NAMALWA (cell line): ENCODE measurements around the gene SPAG7.

Experiments used
- DNase-seq: peaks from one replicate; pipeline ENCODE4 v3.0.0-alpha.2; 2015; ENCODE audit warnings: low spot score

Gene SPAG7

DNA sequence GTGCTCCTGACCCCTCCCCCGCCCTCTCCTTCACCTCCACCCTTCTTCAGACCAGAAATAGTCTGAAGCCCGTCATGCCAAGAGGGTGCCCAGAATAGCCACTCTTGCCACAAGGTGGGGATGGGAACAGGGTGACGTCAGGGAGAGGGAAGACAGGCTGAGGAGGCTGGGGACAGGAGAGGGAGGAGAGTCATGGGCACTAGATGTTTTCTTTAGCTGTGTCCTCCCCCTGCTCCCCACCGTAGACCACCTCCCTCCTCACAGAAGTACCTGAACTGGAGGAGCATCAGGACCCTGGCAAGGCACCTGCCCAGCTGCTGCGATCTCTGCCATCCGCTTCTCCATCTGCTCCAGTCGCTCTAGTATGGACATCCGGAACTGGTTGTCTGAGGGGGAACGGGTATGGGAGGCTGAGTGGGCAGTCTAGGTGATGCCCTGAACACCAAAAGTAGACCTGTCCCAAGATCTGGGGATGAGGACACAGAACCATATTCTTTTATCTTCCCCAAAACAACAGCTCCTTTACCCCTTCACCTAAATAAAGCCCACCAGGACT, 6.6 kb upstream of the SPAG7 start:
- no peak for DNase-seq

DNA sequence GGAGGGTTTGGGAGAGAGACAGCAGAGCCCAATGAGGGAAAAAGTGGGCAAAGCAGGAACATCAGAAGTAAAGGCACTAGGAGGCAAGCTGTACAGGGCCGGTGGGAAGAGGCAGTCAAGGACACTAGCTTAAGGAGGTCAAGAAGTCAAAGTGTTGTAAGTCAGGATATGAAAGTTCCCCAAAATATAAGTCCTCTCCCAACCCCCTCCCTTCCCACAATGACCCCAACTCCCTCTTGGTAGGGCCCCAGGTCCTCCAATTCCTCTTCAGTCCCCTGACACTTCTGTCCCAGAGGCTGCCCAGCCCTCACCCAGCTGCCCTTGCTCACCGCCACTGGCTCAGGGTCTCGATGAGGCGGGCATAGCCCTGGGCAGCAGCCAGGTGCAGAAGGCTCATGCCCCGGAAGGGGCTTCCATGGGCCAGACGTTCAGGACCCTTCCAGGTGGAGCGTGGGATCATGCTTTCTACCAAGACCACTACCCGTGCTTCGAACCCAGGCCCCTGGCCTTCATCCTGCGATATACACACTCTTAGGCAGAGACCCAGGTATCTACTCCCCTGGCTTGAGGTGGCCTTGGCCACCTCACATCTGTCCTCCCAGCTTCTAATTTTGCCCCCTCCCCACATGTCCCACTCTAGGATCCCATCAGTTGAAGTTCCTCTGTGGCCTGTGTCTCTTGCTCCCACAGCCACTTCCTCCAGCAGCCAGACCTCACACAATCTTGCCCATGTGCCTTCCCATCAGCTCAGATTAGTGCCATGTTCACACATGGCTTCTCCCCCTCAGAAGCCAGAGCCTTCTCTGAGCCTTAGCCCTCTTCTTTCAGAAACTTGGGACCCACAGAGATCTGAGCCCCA, 5.9 kb upstream of the SPAG7 start:
- no peak for DNase-seq

DNA sequence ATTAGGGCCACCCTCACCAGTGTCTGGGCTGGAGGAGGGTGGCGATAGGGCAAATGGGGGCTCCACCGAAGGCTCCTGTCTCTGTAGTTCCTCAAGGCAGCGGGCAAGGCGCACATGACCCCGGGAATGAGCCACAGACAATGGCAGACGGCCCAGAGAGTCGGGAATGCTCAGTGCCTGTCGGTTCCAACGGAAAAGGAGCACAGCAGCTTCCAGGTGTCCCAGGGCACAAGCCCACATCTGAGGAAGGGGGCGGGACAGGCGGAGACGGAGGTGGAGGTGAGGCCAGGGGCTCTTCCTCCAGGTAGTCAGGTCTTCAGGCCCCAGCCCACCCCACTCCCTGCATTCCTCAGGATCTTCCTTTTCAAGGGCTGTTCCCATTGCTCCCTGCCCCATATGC, 5.1 kb upstream of the SPAG7 start:
- no peak for DNase-seq

DNA sequence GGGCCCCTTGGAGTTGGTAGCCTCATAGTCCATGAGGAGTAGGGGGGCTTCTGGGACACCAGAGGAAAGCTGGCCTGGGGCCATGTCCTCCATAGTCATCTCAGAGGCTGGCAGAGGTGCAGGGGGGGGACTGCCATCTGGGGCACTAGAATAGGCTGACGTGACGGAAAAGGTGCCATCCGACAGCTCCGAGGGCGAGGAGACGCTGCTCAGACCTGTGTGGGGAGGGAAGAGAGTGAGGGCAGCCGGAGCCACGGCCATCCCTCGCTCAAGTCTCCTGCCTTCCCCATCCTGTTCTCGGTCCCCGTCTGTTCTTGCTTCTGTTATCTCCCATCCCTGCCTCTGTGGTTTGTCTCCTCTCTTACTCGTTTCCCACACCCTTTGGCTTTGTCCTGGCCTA, 4.7 kb upstream of the SPAG7 start:
- DNase-seq, result no peak

DNA sequence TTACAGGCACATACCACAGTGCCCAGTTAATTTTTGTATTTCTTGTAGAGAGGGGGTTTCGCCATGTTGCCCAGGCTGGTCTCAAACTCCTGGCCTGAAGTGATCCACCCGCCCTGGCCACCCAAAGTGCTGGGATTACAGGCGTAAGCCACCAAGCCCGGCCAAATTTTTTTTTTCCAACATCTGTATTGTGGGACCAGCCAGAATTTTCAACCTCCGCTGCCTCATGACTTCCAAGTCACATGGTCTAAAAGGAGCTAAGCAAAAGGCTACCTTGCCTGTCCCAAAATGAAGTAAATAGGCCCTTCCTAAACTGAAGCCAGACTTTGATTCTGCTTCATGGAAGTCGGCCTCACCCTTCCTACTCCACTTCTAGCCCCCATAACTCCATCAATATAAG, 4.2 kb upstream of the SPAG7 start:
- DNase-seq, result no peak

DNA sequence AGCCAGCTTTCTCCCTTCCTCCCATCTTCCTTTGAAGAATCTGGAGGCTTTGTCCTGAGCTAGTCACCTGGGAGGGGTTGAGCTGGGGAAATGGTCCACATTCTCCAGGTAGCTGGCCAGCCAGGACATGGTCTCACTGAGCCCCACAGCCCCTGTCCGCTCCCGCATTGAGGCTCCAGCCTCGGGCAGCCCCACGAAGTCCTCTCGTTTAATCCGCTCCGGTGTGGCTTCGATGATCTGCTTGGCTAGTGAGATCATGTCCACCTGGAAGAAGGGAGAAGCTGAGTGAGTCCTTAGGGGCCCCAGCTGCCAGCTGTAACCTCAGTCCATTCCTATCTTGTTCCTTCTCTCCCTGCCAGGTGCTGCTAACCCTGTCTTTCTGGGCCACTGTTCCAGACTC, 2.7 kb upstream of the SPAG7 start:
- no peak for DNase-seq

DNA sequence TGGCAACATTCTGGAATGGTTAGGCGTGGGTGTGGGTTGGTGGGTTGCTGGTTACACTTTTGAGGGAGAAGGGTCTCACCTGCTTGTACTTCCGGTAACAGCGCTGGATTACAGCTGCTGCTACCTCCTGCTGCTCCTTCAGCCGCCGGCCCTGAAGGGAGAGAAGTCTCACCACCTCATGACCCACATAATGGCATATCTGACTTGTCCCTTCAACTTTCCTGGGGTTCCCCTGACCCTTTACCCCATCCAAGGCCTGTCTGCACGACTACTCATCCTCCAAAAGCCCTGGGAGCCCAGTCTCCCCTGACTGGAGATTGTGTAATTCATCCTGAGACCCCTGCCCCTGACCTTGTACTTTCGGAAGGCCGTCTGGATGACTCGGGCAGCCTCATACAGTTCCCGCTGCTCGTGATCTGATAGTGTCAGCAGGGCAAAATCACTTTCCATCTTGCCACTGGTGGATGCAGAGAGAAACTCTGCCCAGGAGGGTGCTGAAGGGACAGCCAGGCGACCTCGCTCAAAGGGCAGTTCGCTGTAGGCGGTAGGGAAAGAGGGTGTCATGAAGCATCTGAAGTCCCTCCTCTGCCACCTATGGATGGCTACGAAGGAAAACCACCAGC, 2.0 kb upstream of the SPAG7 start:
- DNase-seq, result no peak

DNA sequence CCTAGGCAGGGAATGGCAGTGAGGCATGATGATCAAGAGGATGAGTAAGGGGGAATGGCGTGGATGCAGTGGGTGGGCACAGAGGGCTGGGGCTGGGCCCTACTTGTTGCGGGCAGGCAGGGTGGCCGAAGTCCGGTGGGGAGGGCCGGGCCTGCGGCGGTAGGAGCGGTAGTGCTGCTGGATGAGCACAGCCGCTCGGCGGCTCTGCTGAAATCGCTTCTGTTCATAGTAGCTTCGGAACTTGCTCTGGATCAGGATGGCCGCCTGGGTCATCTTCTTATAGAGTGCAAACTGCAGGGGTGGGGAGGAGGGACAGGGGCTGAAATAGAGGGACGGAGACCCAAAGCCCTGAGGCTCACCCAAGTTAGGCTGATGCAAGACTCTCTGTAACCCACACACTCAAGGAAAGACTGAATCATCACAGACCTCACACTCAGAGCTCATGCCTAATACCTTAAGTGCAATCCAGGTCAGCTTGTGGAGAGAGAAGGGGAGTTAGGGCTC, 1.5 kb upstream of the SPAG7 start:
- no peak for DNase-seq

DNA sequence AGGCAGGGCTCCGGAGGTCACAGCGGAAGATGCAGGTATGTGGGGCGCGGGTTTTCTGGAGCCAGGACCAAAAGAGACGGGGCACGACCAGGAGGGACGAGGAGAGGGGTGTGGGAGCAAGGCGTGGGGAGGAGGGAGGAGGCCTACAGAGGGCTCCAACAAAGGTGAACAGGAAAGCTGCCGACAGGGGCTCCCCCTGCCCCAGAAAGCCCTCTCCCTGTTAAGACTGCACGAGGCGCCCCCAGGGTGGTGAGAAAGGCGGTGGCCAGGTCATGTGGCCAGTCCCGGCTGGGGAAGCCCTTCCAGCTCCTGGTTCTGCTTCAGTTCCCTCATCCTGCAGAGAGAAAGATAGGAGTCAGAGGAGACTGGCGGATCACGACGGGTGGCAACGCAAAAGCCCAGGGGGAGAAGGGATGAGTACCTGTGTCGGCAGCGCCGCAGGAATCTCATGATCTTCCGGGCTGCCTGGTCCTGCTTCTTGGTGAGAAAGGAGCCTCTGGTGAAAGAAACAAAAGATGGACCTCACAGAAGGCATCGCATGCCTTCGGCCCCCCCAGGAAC, 949 bp upstream of the SPAG7 start:
- DNase-seq, result no peak

DNA sequence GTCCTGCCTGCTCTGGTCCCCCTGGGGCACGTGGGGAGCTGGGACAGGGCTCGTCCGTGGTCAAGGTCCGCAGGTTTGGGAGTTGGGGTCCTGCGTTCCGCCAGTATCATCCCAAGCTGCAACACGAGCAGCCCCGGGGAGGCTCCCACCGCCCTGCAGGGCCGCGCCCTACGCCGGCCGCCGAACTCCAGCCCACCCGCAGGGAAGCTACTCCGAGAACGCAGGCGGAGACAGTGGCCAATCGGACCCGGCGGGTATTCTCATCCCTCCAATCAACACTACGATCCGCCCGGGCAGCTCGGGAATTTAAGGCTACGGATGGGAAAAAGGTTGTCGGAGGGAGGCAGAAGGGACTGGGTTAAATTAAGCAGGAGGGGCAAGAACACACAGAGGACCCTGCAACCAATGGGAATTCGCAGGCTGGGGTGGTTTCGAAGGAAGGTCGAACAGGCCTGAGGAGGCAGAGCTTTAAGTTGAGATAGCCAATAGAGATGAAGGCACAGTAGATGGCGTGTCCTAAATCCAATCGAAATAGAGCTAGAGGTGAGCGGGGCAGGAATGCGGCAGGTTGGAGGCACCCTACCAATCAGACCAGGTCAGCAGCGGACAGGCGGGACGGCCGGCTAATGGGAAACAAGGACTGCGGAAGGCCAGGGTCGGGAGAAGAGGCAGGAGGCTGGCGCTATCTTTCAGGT, 626 bp downstream of the SPAG7 start:
- DNase-seq, result peak; percentile 95

DNA sequence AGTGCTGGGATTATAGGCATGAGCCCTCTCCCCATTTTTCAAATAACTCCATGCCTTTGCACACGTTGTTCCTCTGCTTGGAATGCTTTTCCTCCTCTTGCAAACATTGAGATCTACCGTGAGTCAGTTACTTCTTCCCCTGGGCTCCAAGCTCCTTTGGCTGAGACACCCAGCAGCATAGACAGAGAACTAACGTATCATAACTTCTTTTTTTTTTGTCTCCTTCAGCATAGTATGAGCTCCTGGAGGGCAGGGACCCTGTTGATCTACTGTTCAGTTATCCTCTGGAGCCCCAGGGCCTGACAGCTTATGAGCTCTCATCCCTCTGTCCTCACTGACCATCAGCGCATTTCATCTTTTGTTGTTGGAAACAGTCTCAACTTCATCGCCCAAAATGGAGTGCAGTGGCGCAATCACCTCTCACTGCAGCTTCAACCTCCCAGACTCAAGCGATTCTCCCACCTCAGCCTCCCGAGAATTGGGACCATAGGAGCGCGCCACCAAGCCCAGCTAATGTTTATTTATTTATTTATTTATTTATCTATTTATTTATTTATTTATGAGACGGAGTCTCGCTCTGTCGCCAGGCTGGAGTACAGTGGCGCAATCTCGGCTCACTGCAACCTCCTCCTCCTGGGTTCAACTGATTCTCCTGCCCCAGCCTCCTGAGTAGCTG, 2.2 kb downstream of the SPAG7 start:
- no peak for DNase-seq

DNA sequence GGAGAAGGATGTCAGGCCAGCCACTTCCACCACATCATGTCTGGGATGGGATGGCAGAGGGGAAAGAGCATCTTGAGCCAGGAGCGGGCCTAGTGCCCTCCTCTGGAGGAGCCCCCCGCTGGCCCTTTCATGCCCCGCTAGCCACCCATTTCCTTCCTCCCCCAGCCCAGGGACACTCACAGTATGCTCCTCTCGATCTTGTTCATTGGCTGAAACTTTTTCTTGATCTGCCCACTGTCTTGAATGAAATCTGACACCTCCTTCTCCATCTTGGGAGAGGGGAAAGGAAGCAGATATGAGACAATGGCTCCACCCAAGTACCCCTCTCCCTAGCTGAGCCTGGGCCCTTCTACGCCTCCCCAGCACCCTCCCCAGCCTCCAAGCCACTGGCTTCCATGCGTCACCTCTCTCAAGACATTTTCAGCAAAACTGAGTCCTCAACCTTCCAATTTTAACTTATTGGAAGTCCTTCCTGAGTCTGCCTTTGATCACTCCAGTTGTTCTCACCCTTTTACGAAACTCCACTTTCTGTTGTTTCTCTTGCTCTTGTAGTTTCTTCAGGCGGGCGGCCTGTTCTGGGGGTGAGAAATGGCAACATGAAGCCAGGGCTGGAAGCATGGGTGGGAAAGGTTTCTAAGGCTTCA, 7.2 kb downstream of the SPAG7 start:
- DNase-seq, result no peak

DNA sequence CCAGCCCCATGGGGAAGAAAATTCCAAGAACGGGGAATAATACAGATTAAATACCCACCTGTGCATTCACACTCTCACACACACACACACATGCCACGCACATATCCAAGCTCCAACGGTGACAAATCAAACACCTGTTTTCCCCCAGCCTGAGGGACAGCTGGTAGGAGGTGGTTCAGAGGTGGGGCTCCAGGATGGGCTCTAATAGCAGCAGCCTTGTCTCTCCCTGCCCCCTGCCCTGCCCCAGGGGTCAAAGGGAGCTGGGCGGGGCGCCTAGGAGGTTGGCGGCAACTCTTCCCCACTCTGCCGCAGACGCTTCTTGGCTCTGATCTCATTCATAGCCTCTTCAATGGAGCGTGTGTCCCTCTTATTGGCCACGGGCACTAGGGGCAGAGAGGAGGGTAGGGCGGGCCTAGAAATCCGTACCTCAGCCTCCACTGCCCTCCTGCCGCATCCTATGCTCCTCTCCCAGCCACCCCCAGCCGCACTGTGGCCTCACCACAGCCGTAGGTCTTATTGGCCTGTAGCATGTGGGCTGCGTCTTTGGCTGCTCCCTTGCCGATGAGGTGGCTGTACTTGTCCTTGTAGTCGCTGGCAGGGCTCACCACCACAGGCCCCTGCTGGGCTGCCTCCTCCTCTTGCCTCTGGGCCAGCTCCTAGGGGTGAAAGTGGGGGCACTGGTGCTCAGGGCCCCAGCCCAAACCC, 8.2 kb downstream of the SPAG7 start:
- DNase-seq, result no peak

DNA sequence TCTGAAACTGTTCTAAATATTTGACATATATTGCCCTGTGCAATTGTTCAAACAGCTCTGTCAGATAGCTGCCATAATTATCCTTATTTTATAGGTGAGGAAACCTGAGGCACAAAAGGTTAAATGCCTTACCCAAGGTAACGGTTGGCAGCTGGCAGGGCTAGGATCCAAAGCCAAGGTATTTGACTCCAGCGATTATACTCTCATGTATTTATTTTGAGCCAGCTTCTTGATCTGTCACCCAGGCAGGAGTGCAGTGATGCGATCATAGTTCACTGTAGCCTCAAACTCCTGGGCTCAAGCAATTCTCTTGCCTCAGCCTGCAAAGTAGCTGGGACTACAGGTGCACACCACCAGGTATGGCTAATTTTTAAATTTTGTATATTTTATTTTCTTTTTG, 9.5 kb downstream of the SPAG7 start:
- DNase-seq, result no peak

DNA sequence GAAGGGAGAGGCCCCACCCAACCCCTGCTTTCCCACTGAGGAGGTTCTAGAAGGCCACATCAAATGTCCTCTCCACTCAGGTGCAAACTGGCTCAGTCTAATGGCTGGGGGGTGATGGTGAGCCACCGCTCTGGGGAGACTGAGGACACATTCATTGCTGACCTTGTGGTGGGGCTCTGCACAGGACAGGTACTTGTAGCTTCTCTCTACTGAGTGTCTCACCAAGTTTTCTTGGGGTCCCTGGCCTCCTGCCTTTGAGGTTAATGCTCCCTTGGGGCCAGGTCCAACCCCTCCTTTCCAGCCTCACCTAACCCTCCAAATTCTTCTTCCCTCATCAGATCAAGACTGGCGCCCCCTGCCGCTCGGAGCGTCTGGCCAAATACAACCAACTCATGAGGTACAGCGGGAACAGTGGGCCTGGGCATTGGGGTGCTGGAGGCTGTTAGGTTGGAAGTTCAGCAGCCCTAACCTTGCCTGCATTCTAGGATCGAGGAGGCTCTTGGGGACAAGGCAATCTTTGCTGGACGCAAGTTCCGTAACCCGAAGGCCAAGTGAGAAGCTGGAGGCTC, 11.0 kb downstream of the SPAG7 start:
- DNase-seq, result no peak

DNA sequence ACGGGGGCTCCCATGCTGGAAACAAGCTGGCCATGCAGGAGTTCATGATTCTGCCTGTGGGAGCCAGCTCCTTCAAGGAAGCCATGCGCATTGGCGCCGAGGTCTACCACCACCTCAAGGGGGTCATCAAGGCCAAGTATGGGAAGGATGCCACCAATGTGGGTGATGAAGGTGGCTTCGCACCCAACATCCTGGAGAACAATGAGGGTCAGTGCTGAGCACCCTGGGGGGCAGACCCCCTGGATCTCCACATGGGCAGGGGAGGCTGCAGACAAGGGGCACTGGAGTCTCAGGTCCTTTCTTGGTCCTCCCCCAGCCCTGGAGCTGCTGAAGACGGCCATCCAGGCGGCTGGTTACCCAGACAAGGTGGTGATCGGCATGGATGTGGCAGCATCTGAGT, 12.5 kb downstream of the SPAG7 start:
- DNase-seq, result no peak

DNA sequence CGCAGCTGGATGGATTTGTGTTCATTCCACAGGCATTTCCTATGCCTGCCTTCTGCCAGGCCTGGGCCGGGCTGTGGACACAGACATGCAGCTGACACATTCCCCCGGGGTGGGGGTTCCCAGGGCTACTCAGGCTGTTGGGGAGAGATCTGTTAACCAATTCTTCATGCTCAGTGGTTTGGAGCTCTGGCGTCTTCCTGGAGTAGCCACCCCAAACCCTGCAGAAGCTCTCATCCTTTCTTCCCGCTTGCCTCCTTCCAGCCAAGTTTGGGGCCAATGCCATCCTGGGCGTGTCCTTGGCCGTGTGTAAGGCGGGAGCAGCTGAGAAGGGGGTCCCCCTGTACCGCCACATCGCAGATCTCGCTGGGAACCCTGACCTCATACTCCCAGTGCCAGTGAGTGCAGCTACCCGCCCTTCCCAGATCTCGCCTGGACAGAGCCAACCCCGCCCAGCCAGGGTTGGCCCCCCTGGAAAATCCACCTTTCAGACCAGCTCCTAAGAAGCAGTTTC, 14.1 kb downstream of the SPAG7 start:
- DNase-seq, result no peak

DNA sequence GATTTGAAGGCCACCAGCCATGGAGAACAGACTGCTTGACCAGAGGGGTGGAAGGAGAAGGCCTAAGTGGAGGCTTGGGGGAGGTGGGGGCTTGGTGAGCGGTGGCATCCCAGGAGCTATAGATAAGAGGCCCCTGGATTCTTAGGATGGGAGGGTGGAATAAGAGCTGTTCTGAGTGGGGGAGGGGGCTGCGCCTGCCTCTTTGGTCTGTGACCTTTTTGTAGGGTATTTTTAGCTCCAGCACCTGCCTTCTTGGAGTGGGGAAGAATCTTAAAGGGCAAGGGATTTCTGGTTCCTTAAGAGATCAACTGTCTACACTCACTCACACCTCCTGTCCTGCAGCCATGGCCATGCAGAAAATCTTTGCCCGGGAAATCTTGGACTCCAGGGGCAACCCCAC, 16.1 kb downstream of the SPAG7 start:
- DNase-seq, result no peak

DNA sequence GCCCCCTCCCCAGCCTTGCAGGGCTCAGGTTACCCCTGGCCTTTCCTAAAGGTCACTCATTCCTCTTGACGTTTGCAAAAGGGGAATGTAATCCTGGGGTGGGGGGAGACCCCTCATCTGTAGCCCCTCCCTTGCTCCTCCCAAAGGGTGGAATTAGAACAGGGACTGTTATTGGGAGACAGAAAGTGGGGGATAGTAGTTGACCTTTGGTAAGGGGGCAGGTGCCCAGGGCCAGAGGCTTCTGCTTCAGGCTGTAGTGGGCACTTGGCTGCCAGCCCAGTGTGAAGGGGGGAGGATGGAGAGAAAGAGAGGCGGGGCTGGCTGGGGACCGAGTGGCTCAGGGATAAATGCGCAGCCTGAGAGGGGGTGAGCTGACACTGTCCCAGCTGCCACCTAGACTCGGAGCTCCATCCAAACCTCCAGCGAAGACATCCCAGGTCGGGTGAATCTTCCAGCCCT, 16.8 kb downstream of the SPAG7 start, which contains the start of gene ENO3:
Gene ENO3 (plus strand): TSS at position 374 of the 459 bp plus-strand sequence. CDS start 711 bp downstream, outside the sequence.
- DNase-seq, result no peak
